HFFc6 (cell line): ENCODE data around the gene CYP8B1. TPM values are rescaled to one million over a fixed set of nuclear protein-coding genes. Genes with fewer than 3 reads are reported as not detected.

Experiments used
- DNase-seq: peaks from one replicate; pipeline ENCODE4 v3.0.0-alpha.2; 2018
- H3K27ac Mint-ChIP-seq: 2 replicates; pipeline ENCODE4 v1.8.0; 2020; ENCODE audit warnings: mild to moderate bottlenecking, mixed read lengths
- H3K27me3 Mint-ChIP-seq: 2 replicates; pipeline ENCODE4 v1.8.0; 2021; ENCODE audit warnings: mild to moderate bottlenecking, moderate library complexity, mixed read lengths; ENCODE audit not compliant: insufficient read depth
- H3K36me3 Mint-ChIP-seq: 2 replicates; pipeline ENCODE4 v1.8.0; 2021; ENCODE audit warnings: low read depth, mixed read lengths
- H3K4me1 Mint-ChIP-seq: 2 replicates; pipeline ENCODE4 v1.8.0; 2020; ENCODE audit warnings: low read depth, mixed read lengths
- H3K4me3 Mint-ChIP-seq: 2 replicates; pipeline ENCODE4 v1.8.0; 2020; ENCODE audit warnings: mild to moderate bottlenecking, moderate library complexity, mixed read lengths
- H3K9me3 Mint-ChIP-seq: 2 replicates; pipeline ENCODE4 v1.8.0; 2020; ENCODE audit warnings: mild to moderate bottlenecking, mixed read lengths
- CTCF ChIP-seq: fragments of 200-600 bp; sonication (generic); IDR thresholded peaks from 2 replicates; pipeline ENCODE4 v1.5.0; 2021; ENCODE audit warnings: antibody characterized with exemption, mild to moderate bottlenecking
- total RNA-seq, 6 experiments: library from RNA; stranded (reverse); fragmentation: NEBNext Ultra II Directional; extraction: Animal tissue kit (Norgen Biotek cat#: 25700); gene quantifications; 2 replicates in 1 of 6; 3 replicates in 5 of 6; pipeline ENCODE4 v1.2.3, GENCODE V29; 2021

The CYP8B1 gene
- total RNA-seq, 6 experiments from 2014 or later: not detected

- no peak for DNase-seq
- TF ChIP-seq CTCF: no peak
- H3K4me1 Mint-ChIP-seq: no peaks in the 10 kb centered on the region
- peak overlapping the region; percentile 60; the same call in 1 of the 2 replicates for H3K4me3 Mint-ChIP-seq
- 0 out of 2 replicates have a peak, but pooled peaks cover 6% of the 10 kb centered on the region for H3K36me3 Mint-ChIP-seq
- H3K27me3 Mint-ChIP-seq: peaks cover 36% of the 10 kb centered on the region
- H3K9me3 Mint-ChIP-seq: no peaks in the 10 kb centered on the region; the same call in 1 of the 2 replicates
- H3K27ac Mint-ChIP-seq: no peak overlapping the region
Observed at GRCh38 chr3:42906848-42907183, 31.1 kb upstream of the CYP8B1 start.

GRCh38 chr3:42906070-42906847, 30.6 kb upstream of the CYP8B1 start, which contains the start of gene ZNF662:
ZNF662 (plus strand) TSS chr3:42906142; CDS start chr3:42908115, 1,973 bp downstream.
- H3K27ac Mint-ChIP-seq: no peak within 1 kb of the TSS
- TF ChIP-seq CTCF: no peak
- H3K4me1 Mint-ChIP-seq: peaks cover 3% of the 10 kb centered on the region
- no peak for DNase-seq
- H3K9me3 Mint-ChIP-seq: no peaks in the 10 kb centered on the region; the same call in 1 of the 2 replicates
- H3K27me3 Mint-ChIP-seq: peaks cover 40% of the 10 kb centered on the region
- H3K4me3 Mint-ChIP-seq: peak within 1 kb of the TSS; percentile 60; the same call in 1 of the 2 replicates
- 0 out of 2 replicates have a peak, but pooled peaks cover 6% of the 10 kb centered on the region for H3K36me3 Mint-ChIP-seq

GRCh38 chr3:42905740-42906069, 30.0 kb upstream of the CYP8B1 start:
- no peak for DNase-seq
- H3K4me1 Mint-ChIP-seq: peaks cover 8% of the 10 kb centered on the region
- H3K27ac Mint-ChIP-seq: no peak overlapping the region
- H3K36me3 Mint-ChIP-seq: 0 out of 2 replicates have a peak, but pooled peaks cover 6% of the 10 kb centered on the region
- peaks cover 40% of the 10 kb centered on the region for H3K27me3 Mint-ChIP-seq
- H3K9me3 Mint-ChIP-seq: no peaks in the 10 kb centered on the region; the same call in 1 of the 2 replicates
- peak overlapping the region; percentile 54; the same call in 1 of the 2 replicates for H3K4me3 Mint-ChIP-seq
- no peak for TF ChIP-seq CTCF

GRCh38 chr3:42904076-42904475, 28.4 kb upstream of the CYP8B1 start:
- 0 out of 2 replicates have a peak, but pooled peaks cover 6% of the 10 kb centered on the region for H3K36me3 Mint-ChIP-seq
- H3K27me3 Mint-ChIP-seq: peaks cover 42% of the 10 kb centered on the region
- no peaks in the 10 kb centered on the region; the same call in 1 of the 2 replicates for H3K9me3 Mint-ChIP-seq
- peaks cover 9% of the 10 kb centered on the region for H3K4me1 Mint-ChIP-seq
- no peak for TF ChIP-seq CTCF
- no peak for DNase-seq
- no peak overlapping the region for H3K4me3 Mint-ChIP-seq
- no peak overlapping the region for H3K27ac Mint-ChIP-seq

GRCh38 chr3:42902257-42902656, 26.6 kb upstream of the CYP8B1 start:
- Mint-ChIP-seq H3K9me3 (no peaks in the 10 kb centered on the region; the same call in 1 of the 2 replicates), H3K36me3 (0 out of 2 replicates have a peak, but pooled peaks cover 6% of the 10 kb centered on the region), H3K27me3 (peaks cover 36% of the 10 kb centered on the region), H3K4me1 (peaks cover 9% of the 10 kb centered on the region), H3K4me3 (no peak overlapping the region), H3K27ac (no peak overlapping the region)
- no peak for DNase-seq
- no peak for TF ChIP-seq CTCF
